ENCODE measurements around the gene MYO15A. TPM values are rescaled to one million over a fixed set of nuclear protein-coding genes. Genes with fewer than 3 reads are reported as not detected.

MYO15A gene
- total RNA-seq, 1 experiment from 2014 or later, result 0.38 TPM

DNA sequence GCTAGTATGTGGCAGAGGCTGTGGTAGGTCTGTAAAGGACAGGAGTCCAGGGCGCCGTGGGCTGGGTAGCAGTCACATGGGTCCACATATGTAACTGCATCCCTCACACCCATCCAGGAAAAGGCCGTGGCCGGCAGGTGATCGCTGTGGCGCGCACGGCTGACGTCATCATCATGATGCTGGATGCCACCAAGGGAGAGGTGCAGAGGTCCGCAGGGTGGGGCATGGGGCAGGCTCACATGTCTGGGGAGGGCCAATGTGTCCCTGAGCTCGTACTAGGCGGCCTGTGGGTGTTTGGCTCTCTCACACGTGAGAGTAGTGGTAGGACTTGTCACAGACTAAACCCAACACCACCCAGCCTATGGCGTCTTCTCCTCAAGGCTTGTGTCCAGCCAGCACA lies 9.0 kb upstream of the MYO15A start:
- H3K9me3 Mint-ChIP-seq (ENCODE audit: low read depth, unreplicated experiment), result no peaks in the 10 kb centered on the region
- H3K4me1 Mint-ChIP-seq (ENCODE audit: low read depth, unreplicated experiment), result no peaks in the 10 kb centered on the region
- no peak for DNase-seq
- intact Hi-C loops (cut with micrococcal nuclease; ENCODE audit: unreplicated experiment), result no loop called here
- H3K27ac Mint-ChIP-seq (ENCODE audit: unreplicated experiment), result no peak overlapping the region
- no peak overlapping the region for H3K4me3 Mint-ChIP-seq (ENCODE audit: low read depth, unreplicated experiment)
- no peaks in the 10 kb centered on the region for H3K27me3 Mint-ChIP-seq (ENCODE audit: unreplicated experiment)
- no peak for TF ChIP-seq CTCF (IDR thresholded peaks at IDR 0.05; ENCODE audit: unreplicated experiment)
- CTCF ChIA-PET, result no interaction called here
- H3K36me3 Mint-ChIP-seq (ENCODE audit: insufficient read depth, unreplicated experiment), result peaks cover 9% of the 10 kb centered on the region
- BruUV-seq (replicated peaks), result no TSS peak

DNA sequence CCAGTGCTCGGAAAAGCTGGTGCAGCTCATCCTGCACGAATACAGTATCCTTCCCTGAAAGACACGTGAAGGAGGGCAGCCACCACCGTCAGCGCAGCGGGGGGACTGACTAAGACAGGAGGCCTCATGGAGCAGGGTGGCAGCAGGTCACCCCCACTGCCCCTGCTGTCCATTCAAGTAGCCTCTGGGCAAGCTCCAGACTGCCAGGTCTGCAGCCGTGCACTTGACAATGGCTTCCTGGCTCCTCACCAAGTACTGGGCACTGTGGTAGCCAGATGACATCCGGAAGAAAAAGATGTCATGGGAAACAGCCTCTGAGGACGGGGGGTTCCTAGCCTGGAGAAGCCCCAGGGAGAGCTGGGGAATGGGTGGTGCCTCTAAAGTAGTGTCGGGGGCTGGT lies 7.9 kb upstream of the MYO15A start:
- DNase-seq, result no peak
- no peak for TF ChIP-seq CTCF (IDR thresholded peaks at IDR 0.05; ENCODE audit: unreplicated experiment)
- H3K36me3 Mint-ChIP-seq (ENCODE audit: insufficient read depth, unreplicated experiment), result peaks cover 4% of the 10 kb centered on the region
- H3K9me3 Mint-ChIP-seq (ENCODE audit: low read depth, unreplicated experiment), result no peaks in the 10 kb centered on the region
- no TSS peak for BruUV-seq (replicated peaks)
- no peak overlapping the region for H3K27ac Mint-ChIP-seq (ENCODE audit: unreplicated experiment)
- CTCF ChIA-PET, result no interaction called here
- H3K27me3 Mint-ChIP-seq (ENCODE audit: unreplicated experiment), result no peaks in the 10 kb centered on the region
- H3K4me3 Mint-ChIP-seq (ENCODE audit: low read depth, unreplicated experiment), result no peak overlapping the region
- intact Hi-C loops (cut with micrococcal nuclease; ENCODE audit: unreplicated experiment), result no loop called here
- no peaks in the 10 kb centered on the region for H3K4me1 Mint-ChIP-seq (ENCODE audit: low read depth, unreplicated experiment)

GRCh38 chr17:18101828-18102227 lies 6.7 kb upstream of the MYO15A start:
- H3K4me3 Mint-ChIP-seq (ENCODE audit: low read depth, unreplicated experiment), result no peak overlapping the region
- CTCF ChIA-PET, result no interaction called here
- BruUV-seq (replicated peaks), result no TSS peak
- H3K27me3 Mint-ChIP-seq (ENCODE audit: unreplicated experiment), result no peaks in the 10 kb centered on the region
- intact Hi-C loops (cut with micrococcal nuclease; ENCODE audit: unreplicated experiment), result no loop called here
- DNase-seq, result no peak
- H3K27ac Mint-ChIP-seq (ENCODE audit: unreplicated experiment), result no peak overlapping the region
- no peaks in the 10 kb centered on the region for H3K4me1 Mint-ChIP-seq (ENCODE audit: low read depth, unreplicated experiment)
- peaks cover 5% of the 10 kb centered on the region for H3K36me3 Mint-ChIP-seq (ENCODE audit: insufficient read depth, unreplicated experiment)
- no peak for TF ChIP-seq CTCF (IDR thresholded peaks at IDR 0.05; ENCODE audit: unreplicated experiment)
- H3K9me3 Mint-ChIP-seq (ENCODE audit: low read depth, unreplicated experiment), result no peaks in the 10 kb centered on the region

- H3K9me3 Mint-ChIP-seq (ENCODE audit: low read depth, unreplicated experiment), result no peaks in the 10 kb centered on the region
- H3K36me3 Mint-ChIP-seq (ENCODE audit: insufficient read depth, unreplicated experiment), result peaks cover 9% of the 10 kb centered on the region
- BruUV-seq (replicated peaks), result no TSS peak
- intact Hi-C loops (cut with micrococcal nuclease; ENCODE audit: unreplicated experiment), result no loop called here
- no peaks in the 10 kb centered on the region for H3K4me1 Mint-ChIP-seq (ENCODE audit: low read depth, unreplicated experiment)
- H3K27ac Mint-ChIP-seq (ENCODE audit: unreplicated experiment), result no peak overlapping the region
- CTCF ChIA-PET, result no interaction called here
- H3K27me3 Mint-ChIP-seq (ENCODE audit: unreplicated experiment), result no peaks in the 10 kb centered on the region
- no peak for TF ChIP-seq CTCF (IDR thresholded peaks at IDR 0.05; ENCODE audit: unreplicated experiment)
- DNase-seq, result no peak
- H3K4me3 Mint-ChIP-seq (ENCODE audit: low read depth, unreplicated experiment), result no peak overlapping the region
Observed at GRCh38 chr17:18102640-18103039, 5.9 kb upstream of the MYO15A start.

- CTCF ChIA-PET, result no interaction called here
- intact Hi-C loops (cut with micrococcal nuclease; ENCODE audit: unreplicated experiment), result no loop called here
- BruUV-seq (replicated peaks), result no TSS peak
- Mint-ChIP-seq H3K27ac (ENCODE audit: unreplicated experiment) (no peak overlapping the region), H3K4me1 (ENCODE audit: low read depth, unreplicated experiment) (no peaks in the 10 kb centered on the region), H3K4me3 (ENCODE audit: low read depth, unreplicated experiment) (no peak overlapping the region), H3K36me3 (ENCODE audit: insufficient read depth, unreplicated experiment) (peaks cover 14% of the 10 kb centered on the region), H3K9me3 (ENCODE audit: low read depth, unreplicated experiment) (no peaks in the 10 kb centered on the region), H3K27me3 (ENCODE audit: unreplicated experiment) (no peaks in the 10 kb centered on the region)
- no peak for DNase-seq
- TF ChIP-seq CTCF (IDR thresholded peaks at IDR 0.05; ENCODE audit: unreplicated experiment), result no peak
Observed at GRCh38 chr17:18105027-18105426, 3.5 kb upstream of the MYO15A start.
